ENCODE data around the gene ZC3H18. TPM values are rescaled to one million over a fixed set of nuclear protein-coding genes. Genes with fewer than 3 reads are reported as not detected.
A peak's percentile ranks its signal among the peaks of the same experiment; 100 is the strongest.

The ZC3H18 gene
- total RNA-seq, 1 donor from 2014 or later = 6.3 TPM

- no peak for DNase-seq (ENCODE audit: low spot score)
Measured at GRCh38 chr16:88532434-88533241, 37.6 kb upstream of the ZC3H18 start.

- no peak for DNase-seq (ENCODE audit: low spot score)
Measured at GRCh38 chr16:88533381-88533917, 36.8 kb upstream of the ZC3H18 start.

GRCh38 chr16:88533932-88534637, 36.1 kb upstream of the ZC3H18 start:
- peak; percentile 58 for DNase-seq (ENCODE audit: low spot score)

- no peak for DNase-seq (ENCODE audit: low spot score)
Measured at GRCh38 chr16:88534638-88535190, 35.5 kb upstream of the ZC3H18 start.

- no peak for DNase-seq (ENCODE audit: low spot score)
Measured at GRCh38 chr16:88535191-88535856, 34.9 kb upstream of the ZC3H18 start.

GRCh38 chr16:88535857-88536222, 34.4 kb upstream of the ZC3H18 start:
- DNase-seq (ENCODE audit: low spot score) = no peak

- no peak for DNase-seq (ENCODE audit: low spot score)
Measured at GRCh38 chr16:88536510-88536909, 33.7 kb upstream of the ZC3H18 start.

- DNase-seq (ENCODE audit: low spot score) = no peak
Measured at GRCh38 chr16:88536971-88537751, 33.0 kb upstream of the ZC3H18 start.

- no peak for DNase-seq (ENCODE audit: low spot score)
Measured at GRCh38 chr16:88537859-88538258, 32.3 kb upstream of the ZC3H18 start.

- no peak for DNase-seq (ENCODE audit: low spot score)
Measured at GRCh38 chr16:88538366-88539060, 31.7 kb upstream of the ZC3H18 start.

- no peak for DNase-seq (ENCODE audit: low spot score)
Measured at GRCh38 chr16:88539261-88539651, 30.9 kb upstream of the ZC3H18 start.

GRCh38 chr16:88539652-88540345, 30.4 kb upstream of the ZC3H18 start:
- no peak for DNase-seq (ENCODE audit: low spot score)

GRCh38 chr16:88540346-88540977, 29.7 kb upstream of the ZC3H18 start:
- DNase-seq (ENCODE audit: low spot score) = no peak

- no peak for DNase-seq (ENCODE audit: low spot score)
Measured at GRCh38 chr16:88541831-88542616, 28.2 kb upstream of the ZC3H18 start.

GRCh38 chr16:88543230-88543813, 26.9 kb upstream of the ZC3H18 start:
- DNase-seq (ENCODE audit: low spot score) = no peak

- no peak for DNase-seq (ENCODE audit: low spot score)
Measured at GRCh38 chr16:88545781-88546180, 24.4 kb upstream of the ZC3H18 start.

- DNase-seq (ENCODE audit: low spot score) = no peak
Measured at GRCh38 chr16:88548131-88548874, 21.9 kb upstream of the ZC3H18 start.

- no peak for DNase-seq (ENCODE audit: low spot score)
Measured at GRCh38 chr16:88548985-88549384, 21.2 kb upstream of the ZC3H18 start.
